ENCODE results near the gene F7. TPM values are rescaled to one million over a fixed set of nuclear protein-coding genes. Genes with fewer than 3 reads are reported as not detected.

Gene F7
- total RNA-seq, 1 experiment from 2014 or later: not detected

DNA sequence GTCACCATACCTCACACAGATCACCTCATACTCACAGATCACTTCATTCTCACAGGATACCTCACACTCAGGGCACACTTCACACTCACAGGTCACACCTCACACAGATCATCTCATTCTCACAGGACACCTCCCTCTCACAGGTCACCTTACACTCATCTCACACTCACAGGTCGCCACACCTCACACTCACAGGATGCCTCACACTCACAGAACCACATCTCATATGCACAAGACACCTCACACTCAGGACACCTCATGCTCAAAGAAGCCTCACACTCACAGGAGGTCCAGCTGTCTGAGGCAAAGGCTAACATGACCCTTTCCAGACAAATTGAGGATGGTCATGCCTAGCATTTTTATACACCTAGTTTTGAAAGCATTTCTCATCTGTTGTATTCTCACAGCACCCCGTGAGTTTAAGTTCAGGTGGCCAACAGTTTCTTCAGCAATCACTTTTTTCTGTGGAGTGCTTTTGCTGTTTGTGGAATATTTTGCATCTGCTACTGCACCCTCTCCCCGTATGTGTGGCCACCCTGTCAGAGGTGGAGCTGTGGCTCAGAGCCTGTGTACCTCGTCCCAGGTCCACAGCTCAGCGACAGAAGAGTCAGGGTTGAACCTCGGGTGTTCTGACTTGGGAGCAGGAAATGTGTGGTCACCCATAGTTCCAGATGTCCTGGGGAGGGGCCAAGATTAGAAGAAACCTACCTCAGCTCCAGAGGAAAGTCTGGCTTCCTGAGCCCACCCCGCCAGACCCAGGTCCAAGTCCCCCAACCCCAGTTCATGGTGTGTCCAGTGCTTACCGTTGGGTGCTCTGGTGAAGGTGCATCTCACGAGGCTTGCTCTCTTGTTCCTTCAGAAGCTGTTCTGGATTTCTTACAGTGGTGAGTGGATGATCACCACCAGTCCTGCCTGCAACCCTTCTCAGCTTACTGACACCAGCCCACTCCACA lies 7.6 kb downstream of the F7 start:
- in situ Hi-C loops (cut with HindIII; ENCODE audit: low sequenced_read_pairs): no loop called here
- DNase-seq (ENCODE audit: low spot score): no peak

- in situ Hi-C loops (cut with HindIII; ENCODE audit: low sequenced_read_pairs): no loop called here
Observed at GRCh38 chr13:113113846-113114271, 8.3 kb downstream of the F7 start.

DNA sequence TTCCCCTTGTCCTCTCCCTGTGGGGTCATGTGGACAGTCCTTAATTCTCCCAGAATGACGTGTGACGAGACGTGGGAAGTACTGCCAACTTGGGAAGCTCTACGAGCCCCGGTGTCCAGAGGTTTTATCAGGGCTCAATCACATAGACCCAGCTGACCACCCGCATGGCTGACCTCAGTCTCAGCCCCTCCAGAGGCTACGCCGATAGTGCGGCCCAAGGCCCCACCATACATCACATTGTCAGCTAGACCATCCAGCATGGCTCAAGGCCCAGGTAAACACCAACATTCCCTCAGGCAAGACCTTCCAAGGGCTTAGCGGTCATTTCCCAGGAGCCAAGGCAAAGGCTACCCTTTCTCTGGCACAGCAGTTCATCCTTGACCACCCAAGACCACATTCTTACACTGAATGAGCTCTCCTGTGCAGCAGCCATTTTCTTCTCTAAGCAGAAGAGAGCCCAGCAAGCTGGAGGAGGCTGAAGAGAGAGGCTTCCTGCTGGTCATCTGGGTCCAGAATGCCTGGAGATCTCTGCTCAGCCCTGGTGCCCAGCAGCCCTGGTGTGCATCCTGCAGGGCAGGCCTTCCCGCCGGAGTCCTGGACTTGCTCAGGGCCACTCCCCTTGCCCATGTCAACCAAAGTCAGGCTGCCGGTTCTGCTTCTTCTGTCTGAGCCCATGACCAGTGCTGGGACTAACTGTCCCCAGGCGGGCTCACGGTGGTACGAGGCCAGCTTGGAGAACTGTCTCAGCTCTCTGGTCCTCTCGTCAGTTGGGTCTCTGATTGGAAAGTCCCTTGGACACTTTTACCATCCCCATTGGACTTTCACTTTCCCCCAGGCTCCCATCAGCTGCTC lies 9.1 kb downstream of the F7 start:
- no peak for DNase-seq (ENCODE audit: low spot score)
- in situ Hi-C loops (cut with HindIII; ENCODE audit: low sequenced_read_pairs): no loop called here

More at GRCh38 chr13:113113846-113114271, 8.3 kb downstream of the F7 start:
- no peak for DNase-seq (ENCODE audit: low spot score)

- in situ Hi-C loops (cut with HindIII; ENCODE audit: low sequenced_read_pairs): no loop called here
- DNase-seq (ENCODE audit: low spot score): no peak
Observed at GRCh38 chr13:113115363-113116205, 10.0 kb downstream of the F7 start.

DNA sequence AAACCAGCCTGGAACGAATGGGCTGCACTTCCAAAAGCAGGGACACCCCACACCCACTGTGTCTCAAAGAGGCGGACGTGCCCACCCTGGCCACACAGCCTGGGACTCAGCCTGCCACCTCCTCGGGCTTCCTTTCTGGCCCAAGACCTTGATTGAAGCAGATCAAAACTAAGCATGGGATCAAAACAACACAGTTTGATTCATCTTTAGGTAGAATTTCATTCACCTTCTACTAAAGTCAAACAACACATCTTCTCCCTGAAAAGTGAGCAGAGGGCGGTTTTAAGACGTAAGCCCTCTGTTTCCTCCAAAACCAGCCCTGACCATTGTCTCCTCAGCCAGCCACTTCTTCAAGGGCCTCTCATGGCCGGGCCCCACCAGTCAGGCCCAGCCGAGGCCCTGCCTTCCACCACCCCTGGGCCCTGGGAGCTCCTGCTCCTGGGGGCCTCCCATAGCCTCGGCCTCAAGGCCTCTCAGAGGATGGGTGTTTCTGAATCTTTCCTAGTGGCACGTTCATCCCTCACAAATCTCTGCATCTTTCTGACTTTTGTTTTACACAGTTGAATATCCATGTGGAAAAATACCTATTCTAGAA lies 10.7 kb downstream of the F7 start:
- in situ Hi-C loops (cut with HindIII; ENCODE audit: low sequenced_read_pairs): no loop called here
- DNase-seq (ENCODE audit: low spot score): no peak

- DNase-seq (ENCODE audit: low spot score): no peak
- in situ Hi-C loops (cut with HindIII; ENCODE audit: low sequenced_read_pairs): no loop called here
Observed at GRCh38 chr13:113116871-113117271, 11.3 kb downstream of the F7 start.

DNA sequence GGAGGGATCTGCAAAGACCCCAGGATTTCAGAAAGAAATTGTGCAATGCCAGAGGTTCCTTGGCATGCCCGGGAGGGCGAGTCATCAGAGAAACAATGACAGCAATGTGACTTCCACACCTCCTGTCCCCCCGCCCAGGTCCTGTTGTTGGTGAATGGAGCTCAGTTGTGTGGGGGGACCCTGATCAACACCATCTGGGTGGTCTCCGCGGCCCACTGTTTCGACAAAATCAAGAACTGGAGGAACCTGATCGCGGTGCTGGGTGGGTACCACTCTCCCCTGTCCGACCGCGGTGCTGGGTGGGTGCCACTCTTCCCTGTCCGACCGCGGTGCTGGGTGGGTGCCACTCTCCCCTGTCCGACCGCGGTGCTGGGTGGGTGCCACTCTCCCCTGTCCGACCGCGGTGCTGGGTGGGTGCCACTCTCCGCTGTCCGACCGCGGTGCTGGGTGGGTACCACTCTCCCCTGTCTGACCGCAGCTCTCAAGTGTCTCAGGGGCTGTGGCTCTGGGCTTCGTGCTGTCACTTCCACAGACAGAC lies 11.8 kb downstream of the F7 start:
- in situ Hi-C loops (cut with HindIII; ENCODE audit: low sequenced_read_pairs): no loop called here
- no peak for DNase-seq (ENCODE audit: low spot score)

DNA sequence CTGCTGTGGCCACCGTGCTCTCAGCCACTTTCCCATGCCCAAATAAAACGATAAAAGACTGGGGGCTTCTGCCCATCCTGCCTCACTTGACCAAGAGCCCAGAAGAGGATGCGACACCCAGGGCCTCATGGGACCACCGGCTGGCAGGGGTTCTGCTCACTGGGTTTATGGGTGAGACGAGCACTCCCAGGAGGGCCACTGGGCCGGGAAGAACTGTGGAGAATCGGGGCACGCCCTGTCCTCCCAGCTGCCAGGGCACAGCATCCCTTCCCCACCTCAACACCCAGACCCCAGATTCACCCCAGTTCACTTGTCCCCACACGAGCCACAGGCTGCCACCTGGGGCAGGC lies 12.3 kb downstream of the F7 start:
- in situ Hi-C loops (cut with HindIII; ENCODE audit: low sequenced_read_pairs): no loop called here
- DNase-seq (ENCODE audit: low spot score): no peak

- no peak for DNase-seq (ENCODE audit: low spot score)
- in situ Hi-C loops (cut with HindIII; ENCODE audit: low sequenced_read_pairs): no loop called here
Observed at GRCh38 chr13:113118261-113119021, 12.8 kb downstream of the F7 start.

- in situ Hi-C loops (cut with HindIII; ENCODE audit: low sequenced_read_pairs): no loop called here
Observed at GRCh38 chr13:113119166-113119821, 13.7 kb downstream of the F7 start.

DNA sequence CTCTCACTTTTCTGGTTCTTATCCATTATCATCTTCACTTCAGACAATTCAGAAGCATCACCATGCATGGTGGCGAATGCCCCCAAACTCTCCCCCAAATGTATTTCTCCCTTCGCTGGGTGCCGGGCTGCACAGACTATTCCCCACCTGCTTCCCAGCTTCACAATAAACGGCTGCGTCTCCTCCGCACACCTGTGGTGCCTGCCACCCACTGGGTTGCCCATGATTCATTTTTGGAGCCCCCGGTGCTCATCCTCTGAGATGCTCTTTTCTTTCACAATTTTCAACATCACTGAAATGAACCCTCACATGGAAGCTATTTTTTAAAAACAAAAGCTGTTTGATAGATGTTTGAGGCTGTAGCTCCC lies 14.2 kb downstream of the F7 start:
- no peak for DNase-seq (ENCODE audit: low spot score)
- in situ Hi-C loops (cut with HindIII; ENCODE audit: low sequenced_read_pairs): no loop called here

More at GRCh38 chr13:113119166-113119821, 13.7 kb downstream of the F7 start:
- no peak for DNase-seq (ENCODE audit: low spot score)

DNA sequence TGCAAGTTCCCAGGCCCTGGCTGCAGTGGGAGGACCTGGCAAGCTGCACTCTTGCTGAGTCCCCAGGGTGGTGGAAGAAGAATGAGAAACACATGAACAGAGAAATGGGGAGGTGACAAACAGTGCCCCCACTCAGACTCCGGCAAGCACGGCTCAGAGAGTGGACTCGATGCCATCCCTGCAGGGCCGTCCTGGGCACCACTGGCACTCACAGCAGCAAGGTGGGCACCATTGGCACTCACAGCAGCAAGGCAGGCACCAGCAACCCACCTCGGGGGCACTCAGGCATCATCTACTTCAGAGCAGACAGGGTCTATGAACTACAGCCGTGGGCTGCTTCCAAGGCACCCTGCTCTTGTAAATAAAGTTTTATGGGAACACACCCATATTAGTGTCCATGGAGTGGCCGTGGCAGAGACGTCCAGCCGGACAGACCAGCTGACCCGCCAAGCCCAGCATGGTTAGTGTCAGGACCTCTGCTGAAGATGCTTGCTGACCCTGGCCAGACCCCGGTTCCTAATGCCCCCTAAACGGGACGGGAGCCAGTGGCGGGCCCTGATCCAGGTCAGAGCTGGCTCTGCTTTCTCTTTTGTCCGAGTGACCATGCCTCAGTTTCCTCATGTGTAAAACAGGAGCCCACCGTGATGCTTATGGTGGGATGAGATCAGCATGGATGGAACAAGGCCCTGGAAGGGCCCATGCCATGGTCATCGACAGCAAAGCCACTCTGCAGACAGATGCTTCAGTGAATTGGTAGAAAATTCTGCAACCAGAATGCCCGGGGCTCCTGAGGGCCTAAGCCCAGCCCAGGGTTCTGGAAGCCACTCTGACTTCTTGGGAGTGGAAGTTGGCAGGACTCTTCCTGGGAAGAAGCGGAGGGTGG lies 14.9 kb downstream of the F7 start:
- no peak for DNase-seq (ENCODE audit: low spot score)
- in situ Hi-C loops (cut with HindIII; ENCODE audit: low sequenced_read_pairs): no loop called here

DNA sequence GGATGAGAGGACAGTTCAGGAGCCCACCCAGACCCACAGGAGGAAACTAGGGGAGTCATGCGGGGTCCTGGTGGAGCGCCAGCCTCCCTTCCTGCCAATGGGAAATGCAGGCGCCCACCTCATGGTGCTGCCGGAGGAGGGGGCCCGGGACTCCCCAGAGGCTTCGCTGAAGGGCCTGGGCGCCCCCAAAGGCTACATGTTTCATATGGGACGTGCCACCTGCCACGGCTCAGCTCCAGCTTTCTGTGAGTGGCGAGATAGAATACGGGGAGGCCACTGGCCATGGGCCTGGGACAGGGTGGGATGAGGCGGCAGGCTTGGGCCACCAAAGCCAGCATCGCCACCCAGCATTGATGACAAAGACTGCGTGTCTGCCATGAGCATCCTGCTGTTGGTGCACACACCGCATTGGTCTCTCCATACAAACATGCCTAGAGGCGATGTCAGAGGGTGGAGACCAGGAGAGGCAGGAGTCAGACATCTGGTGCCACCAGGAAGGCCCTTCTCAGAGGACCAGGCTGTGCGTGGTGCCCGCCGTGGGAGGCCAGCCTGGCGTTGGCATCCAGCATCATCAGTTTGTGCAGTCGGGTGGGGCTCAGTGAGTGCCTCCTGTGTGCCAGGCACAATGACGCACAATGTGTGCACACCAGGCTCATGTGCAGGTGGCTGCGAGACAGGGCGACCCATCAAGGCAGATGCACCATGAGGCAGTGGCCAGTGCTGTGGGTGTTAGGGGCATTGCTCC lies 15.8 kb downstream of the F7 start:
- in situ Hi-C loops (cut with HindIII; ENCODE audit: low sequenced_read_pairs): no loop called here
- DNase-seq (ENCODE audit: low spot score): no peak

DNA sequence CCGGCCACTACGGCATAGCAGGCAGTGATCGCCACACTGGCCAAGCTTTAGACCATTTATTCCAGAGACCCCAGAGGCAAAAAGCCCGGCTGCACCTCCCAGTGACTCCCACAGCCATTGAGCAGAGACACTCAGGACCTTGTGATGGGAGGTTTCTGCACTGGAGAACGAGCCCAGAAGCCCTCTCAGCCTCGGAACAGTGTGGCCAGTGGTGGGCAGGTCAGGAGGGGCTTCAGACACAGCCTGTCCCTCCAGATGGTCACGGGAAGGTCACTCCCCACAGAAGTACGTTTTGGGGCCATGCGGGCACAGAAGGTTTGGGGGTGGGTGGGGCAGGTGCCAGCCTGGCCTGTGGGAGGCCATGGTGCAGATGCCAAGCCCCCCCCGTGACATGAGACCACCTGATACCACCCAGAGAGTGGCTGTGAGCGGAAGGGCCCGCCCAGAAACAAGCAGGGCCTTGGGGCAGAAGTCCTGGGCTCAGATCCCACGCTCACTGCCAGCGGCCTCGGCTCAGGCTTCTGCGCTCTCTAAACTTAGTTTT lies 16.4 kb downstream of the F7 start:
- in situ Hi-C loops (cut with HindIII; ENCODE audit: low sequenced_read_pairs): no loop called here
- DNase-seq (ENCODE audit: low spot score): no peak

- in situ Hi-C loops (cut with HindIII; ENCODE audit: low sequenced_read_pairs): no loop called here
- DNase-seq (ENCODE audit: low spot score): no peak
Observed at GRCh38 chr13:113122550-113123225, 17.1 kb downstream of the F7 start, which contains the start of gene F10. Gene F10, plus strand, starts transcription at chr13:113122799. Its CDS starts 57 bp downstream, at chr13:113122856.
